ENCODE data around the gene ACSS1.

DNA sequence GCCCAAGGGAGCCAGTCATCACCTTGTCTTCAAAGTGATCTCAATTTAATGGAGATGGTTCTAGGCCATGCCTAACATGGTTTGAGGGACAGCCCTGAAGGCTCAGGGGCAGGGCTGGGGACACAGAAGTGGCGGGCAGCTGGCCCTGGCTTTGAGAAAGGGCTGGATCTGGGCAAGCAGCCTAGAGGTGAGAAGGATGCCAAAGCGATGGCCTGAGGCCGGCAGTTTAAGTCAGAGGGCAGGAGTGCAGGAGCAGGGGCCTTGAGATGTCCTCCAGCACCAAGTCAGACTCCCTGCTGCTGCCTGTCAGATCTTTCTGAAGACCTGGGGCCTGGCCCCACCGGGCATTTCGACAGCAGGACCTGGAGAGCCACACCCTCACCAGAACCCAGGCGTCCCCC, 37.0 kb downstream of the ACSS1 start:
- TF ChIP-seq GATA3 (IDR thresholded peaks at IDR 0.05; ENCODE audit: low read depth, low read length) = no peak
- no peak for TF ChIP-seq GATA2 (IDR thresholded peaks at IDR 0.05; ENCODE audit: low read depth, low read length)
